KBM-7 (cell line): ENCODE data around the gene UBAP1L.
"Not testable (repeated sequence)": the region's sequence is repeated elsewhere in the genome, so short reads cannot be mapped to it uniquely, and the experiment has no call there.

Experiments used
- DNase-seq: peaks from one replicate; pipeline ENCODE4 v3.0.0-alpha.2; 2015
- in situ Hi-C: fragments of 300-500 bp; cut with MboI; formaldehyde crosslinking; loops from 2 replicates; pipeline ENCODE4 v1.14.3; 2020; ENCODE audit warnings: low sequenced_read_pairs, low pct_unique_long_range_greater_than_20kb, mixed read lengths

Gene UBAP1L

DNA sequence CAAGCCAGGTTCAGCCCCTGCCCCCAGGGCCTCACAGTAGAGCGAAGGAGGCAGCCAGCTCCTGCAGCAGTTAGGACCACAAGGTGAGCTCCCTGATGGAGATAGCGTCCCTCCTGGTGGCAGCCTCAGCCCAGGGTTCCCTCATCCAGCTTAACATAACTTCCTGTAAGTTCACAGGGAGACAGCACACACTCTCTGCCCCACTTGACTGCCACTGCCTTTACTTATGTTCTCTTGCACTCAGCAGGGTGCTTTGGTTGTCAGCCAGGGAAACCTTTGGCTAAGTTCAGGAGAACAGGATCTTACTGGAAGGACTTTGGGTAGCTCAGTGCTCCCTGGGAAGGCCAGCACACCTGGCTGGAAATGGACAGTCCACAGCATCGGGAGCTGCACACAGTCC, 27.6 kb downstream of the UBAP1L start:
- no peak for DNase-seq
- in situ Hi-C loops, result no loop called here

- DNase-seq, result peak; percentile 36
- in situ Hi-C loops, result no loop called here
Measured at GRCh38 chr15:65086680-65087111, 28.3 kb downstream of the UBAP1L start.

- peak; percentile 57 for DNase-seq
- in situ Hi-C loops, result no loop called here
Measured at GRCh38 chr15:65085990-65086679, 28.9 kb downstream of the UBAP1L start.

GRCh38 chr15:65085207-65085753, 29.7 kb downstream of the UBAP1L start:
- no peak for DNase-seq
- in situ Hi-C loops, result no loop called here

DNA sequence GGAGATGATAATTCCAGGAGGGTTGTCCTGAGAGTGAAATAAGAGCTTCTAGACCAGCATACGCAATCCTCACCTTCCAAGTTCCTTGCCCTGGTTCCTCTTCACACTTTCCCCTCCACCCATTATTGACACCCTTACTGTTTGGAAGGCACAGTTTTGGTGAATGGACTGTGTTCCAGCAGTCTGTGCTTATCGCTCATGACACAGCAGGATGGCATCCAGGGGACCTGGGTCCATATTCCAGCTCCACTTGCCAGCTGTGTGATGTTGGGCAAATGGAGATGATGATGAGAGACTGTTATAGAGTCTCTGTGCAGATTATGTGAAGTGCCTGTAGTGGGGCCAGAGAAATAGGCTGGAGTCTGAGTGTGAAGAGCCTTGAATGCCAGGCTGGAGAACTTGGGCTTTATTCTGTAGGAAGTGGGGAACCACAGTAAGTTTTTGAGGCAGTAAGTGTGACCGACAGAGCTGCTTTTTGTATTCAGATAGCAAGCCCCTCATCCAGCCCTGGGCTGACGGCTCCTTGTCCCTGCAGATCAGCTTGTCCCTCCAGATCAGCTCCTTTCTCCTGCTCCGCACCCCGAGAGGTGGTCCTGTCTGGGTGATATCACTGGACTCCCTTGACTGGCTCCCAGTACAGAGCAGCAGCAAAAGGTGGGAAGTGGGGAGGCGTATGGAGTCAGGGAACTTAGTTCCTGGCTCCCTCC, 30.3 kb downstream of the UBAP1L start:
- no peak for DNase-seq
- in situ Hi-C loops, result no loop called here

GRCh38 chr15:65083262-65083701, 31.7 kb downstream of the UBAP1L start:
- in situ Hi-C loops, result no loop called here
- DNase-seq, result no peak

GRCh38 chr15:65082303-65082953, 32.6 kb downstream of the UBAP1L start:
- peak; percentile 79 for DNase-seq
- in situ Hi-C loops, result no loop called here

GRCh38 chr15:65081758-65082157, 33.2 kb downstream of the UBAP1L start:
- DNase-seq, result no peak
- in situ Hi-C loops, result no loop called here

DNA sequence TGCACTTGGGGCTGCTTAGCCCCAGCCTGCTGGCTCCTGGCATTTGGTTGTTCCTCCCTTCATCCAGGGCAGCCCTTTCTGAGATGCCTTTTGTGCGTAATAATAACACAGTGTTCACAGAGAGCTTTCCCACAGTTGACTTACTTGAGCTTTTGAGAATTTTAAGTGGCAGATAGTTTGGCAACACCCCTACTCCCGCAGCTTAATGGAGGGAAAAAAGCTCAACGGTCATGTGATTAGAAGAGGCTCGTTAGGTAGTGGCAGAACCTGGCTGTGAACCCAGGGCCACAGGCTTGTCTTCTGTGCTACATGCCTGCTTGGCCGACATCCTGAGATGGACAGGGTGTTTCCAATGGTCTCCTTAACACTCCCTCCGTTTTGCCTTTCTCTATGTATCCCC, 33.7 kb downstream of the UBAP1L start:
- no peak for DNase-seq
- in situ Hi-C loops, result no loop called here

GRCh38 chr15:65079580-65079979, 35.4 kb downstream of the UBAP1L start:
- no peak for DNase-seq
- in situ Hi-C loops, result no loop called here

- peak; percentile 41 for DNase-seq
- in situ Hi-C loops, result no loop called here
Measured at GRCh38 chr15:65077981-65078352, 37.0 kb downstream of the UBAP1L start.

DNA sequence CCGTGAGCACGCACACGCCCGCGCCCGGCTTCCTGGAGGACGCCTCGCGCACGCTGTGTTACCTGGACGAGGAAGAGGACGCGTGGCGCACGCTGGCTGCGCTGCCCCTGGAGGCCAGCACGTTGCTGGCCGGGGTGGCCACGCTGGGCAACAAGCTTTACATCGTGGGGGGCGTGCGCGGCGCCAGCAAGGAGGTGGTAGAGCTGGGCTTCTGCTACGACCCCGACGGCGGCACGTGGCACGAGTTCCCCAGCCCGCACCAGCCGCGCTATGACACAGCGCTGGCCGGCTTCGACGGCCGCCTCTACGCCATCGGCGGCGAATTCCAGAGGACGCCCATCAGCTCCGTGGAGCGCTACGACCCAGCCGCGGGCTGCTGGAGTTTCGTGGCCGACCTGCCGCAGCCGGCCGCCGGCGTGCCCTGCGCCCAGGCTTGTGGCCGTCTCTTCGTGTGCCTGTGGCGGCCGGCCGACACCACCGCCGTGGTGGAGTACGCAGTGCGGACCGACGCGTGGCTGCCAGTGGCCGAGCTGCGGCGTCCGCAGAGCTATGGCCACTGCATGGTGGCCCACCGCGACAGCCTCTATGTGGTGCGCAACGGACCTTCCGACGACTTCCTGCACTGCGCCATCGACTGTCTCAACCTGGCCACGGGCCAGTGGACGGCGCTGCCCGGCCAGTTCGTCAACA, 37.6 kb downstream of the UBAP1L start:
- in situ Hi-C loops, result no loop called here
- DNase-seq, result no peak

DNA sequence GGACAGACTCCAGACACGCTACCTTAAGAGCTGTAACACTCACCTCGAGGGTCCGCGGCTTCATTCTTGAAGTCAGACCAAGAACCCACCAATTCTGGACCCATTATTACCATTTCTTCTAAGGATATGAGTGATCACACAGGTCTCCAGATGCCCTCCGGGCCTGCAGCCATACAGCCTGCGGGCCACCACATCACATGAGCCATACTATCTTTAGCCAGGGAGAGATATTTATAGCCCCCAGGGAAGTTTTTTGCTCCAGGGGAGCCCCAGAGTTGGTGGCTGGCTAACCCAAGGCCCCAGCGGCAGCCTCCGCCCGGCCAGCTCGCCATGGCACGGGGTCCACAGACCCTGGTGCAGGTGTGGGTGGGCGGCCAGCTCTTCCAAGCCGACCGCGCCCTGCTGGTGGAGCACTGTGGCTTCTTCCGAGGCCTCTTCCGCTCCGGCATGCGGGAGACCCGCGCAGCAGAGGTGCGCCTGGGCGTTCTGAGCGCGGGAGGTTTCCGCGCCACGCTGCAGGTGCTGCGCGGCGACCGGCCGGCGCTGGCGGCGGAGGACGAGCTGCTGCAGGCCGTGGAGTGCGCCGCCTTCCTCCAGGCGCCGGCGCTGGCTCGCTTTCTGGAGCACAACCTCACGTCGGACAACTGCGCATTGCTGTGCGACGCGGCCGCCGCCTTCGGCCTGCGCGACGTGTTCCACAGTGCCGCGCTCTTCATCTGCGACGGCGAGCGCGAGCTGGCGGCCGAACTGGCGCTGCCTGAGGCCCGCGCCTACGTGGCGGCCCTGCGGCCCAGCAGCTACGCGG, 38.3 kb downstream of the UBAP1L start, which contains the start of gene KBTBD13:
Gene KBTBD13 (plus strand): TSS at position 261 of the 805 bp plus-strand sequence. CDS start 70 bp downstream, at position 331.
- no peak for DNase-seq
- in situ Hi-C loops, result no loop called here

GRCh38 chr15:65075607-65076395, 39.2 kb downstream of the UBAP1L start:
- DNase-seq, in situ Hi-C loops: not testable (repeated sequence)

GRCh38 chr15:65074946-65075345, 40.1 kb downstream of the UBAP1L start:
- DNase-seq, in situ Hi-C loops: not testable (repeated sequence)

DNA sequence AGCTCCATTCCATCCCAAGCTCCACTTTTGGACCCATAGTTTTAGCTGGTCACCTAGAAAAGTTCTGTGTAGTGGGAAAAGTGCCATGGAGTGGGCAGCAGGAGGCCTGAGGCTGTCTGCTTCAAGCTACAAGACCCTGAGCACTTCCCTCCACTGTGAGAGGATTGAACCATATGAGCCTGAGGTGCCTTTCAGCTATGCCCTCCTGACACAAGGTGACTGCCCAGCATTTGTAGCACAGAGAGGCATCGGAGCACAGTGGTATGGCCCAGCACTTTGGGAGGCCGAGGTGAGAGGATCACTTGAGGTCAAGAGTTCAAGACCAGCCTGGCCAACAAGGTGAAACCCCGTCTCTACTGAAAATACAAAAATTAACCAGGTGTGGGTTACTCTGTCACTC, 42.4 kb downstream of the UBAP1L start:
- DNase-seq, result no peak
- in situ Hi-C loops, result no loop called here

GRCh38 chr15:65072027-65072426, 43.0 kb downstream of the UBAP1L start:
- in situ Hi-C loops, result no loop called here

DNA sequence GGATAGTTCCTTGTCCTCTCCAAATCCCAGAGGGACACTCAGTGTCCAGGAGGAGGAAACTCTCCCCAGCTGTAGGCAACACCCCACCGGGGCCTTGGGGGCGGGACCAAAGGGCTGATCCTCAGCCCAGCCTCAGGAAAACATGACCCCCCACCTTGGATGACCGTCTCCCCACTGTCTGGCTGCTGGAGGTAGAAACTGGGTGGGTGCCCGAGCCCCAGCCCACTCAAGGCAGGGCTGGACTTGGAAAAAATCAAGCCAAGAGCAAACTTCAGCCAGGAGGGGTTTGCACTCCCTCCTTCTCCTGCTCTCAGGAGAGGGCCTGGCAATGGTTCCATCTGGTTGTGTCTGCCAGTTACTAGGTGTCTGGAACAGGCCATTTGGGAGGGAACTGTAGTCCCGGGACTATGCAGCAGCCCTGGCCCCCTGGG, 43.6 kb downstream of the UBAP1L start:
- DNase-seq, result no peak
- in situ Hi-C loops, result no loop called here

More at GRCh38 chr15:65072027-65072426, 43.0 kb downstream of the UBAP1L start:
- peak; percentile 32 for DNase-seq
